Loucy (cell line): ENCODE measurements around the gene COX7A2.

Source experiments
- CTCF ChIP-seq: fragments of 200-600 bp; sonication (generic); conservative IDR thresholded peaks from 2 replicates; pipeline ENCODE4 v1.5.1; 2014; ENCODE audit warnings: mild to moderate bottlenecking, antibody characterized with exemption, low read length
- EZH2phosphoT487 ChIP-seq: fragments of 200-600 bp; IDR thresholded peaks from 2 replicates; pipeline ENCODE4 v1.6.1; 2018; ENCODE audit warnings: antibody characterized with exemption, mild to moderate bottlenecking, moderate library complexity, borderline replicate concordance

GRCh38 chr6:75250552-75250951, 7.0 kb upstream of the COX7A2 start:
- TF ChIP-seq CTCF (no peak), EZH2phosphoT487 (no peak)
